GM10266 (cell line): ENCODE results near the gene KDM4F.

Source experiments
- DNase-seq: peaks from one replicate; pipeline ENCODE4 v3.0.0; 2012; ENCODE audit errors: extremely low spot score
- CTCF ChIP-seq: IDR thresholded peaks from 2 replicates; pipeline ENCODE4 v1.5.1; 2012; ENCODE audit warnings: mild to moderate bottlenecking, low read depth; ENCODE audit not compliant: control insufficient read depth, insufficient read depth; ENCODE audit errors: missing control alignments

Gene KDM4F

GRCh38 chr11:95092549-95093324 is 43.5 kb downstream of the KDM4F start:
- peak; percentile 52 for DNase-seq
- peak; percentile 53 for TF ChIP-seq CTCF

GRCh38 chr11:95093548-95093947 is 44.3 kb downstream of the KDM4F start:
- no peak for TF ChIP-seq CTCF
- peak; percentile 28 for DNase-seq

GRCh38 chr11:95095858-95096587 is 46.8 kb downstream of the KDM4F start:
- peak; percentile 73 for DNase-seq

GRCh38 chr11:95097209-95097608 is 48.0 kb downstream of the KDM4F start:
- DNase-seq, result no peak
- no peak for TF ChIP-seq CTCF

More at GRCh38 chr11:95095858-95096587, 46.8 kb downstream of the KDM4F start:
- TF ChIP-seq CTCF, result no peak

- DNase-seq, result no peak
- no peak for TF ChIP-seq CTCF
Observed at GRCh38 chr11:95098826-95099225, 49.6 kb downstream of the KDM4F start.

DNA sequence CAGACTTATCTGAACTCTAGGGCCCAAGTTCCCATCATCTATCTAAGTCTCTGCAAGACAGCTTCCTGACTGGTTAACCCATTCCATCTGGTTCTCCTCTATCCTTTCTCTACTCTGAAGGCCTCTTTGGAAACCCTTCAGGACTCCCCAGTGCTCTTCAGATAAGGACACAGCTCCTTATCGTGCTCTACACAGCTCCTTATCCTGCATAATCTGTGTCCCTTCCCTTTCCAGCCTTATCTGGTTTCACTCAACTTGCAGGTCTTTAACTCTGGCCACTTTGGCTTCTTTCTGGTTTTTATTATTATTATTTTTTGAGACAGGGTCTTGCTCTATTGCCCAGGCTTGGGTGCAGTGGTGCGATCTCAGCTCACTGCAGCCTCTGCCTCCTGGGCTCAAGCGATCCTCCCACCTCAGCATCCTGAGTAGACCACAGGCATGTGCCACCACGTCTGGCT is 51.0 kb downstream of the KDM4F start:
- TF ChIP-seq CTCF, result no peak
- no peak for DNase-seq
